ENCODE measurements around the gene CISH.

Gene CISH

GRCh38 chr3:50639055-50639494, 27.5 kb upstream of the CISH start:
- DNase-seq (ENCODE audit: low read depth), result peak; percentile 39

GRCh38 chr3:50637945-50638344, 26.4 kb upstream of the CISH start:
- no peak for DNase-seq (ENCODE audit: low read depth)

More at GRCh38 chr3:50639055-50639494, 27.5 kb upstream of the CISH start:
- H3K4me3 ChIP-seq (ENCODE audit: low read depth, low read length), result no peak overlapping the region

DNA sequence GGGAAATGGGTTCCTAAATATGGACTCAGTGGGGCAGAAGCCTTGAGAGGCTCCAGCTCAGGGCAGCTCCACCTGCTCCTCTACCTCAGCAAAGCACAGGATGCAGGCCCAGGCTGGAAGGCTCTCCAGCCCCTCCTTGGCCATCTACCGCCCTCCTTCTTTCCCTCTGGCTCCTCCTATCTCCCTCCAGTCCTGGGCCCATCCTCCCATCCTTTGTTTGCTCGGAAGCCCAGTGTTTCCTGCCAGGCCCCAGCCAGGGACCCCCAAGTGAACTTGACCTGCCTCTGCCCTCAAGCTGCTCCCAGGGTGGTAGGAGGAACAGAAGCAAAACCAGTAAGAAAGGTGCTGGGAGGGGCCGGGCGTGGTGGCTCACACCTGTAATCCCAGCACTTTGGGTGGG, 25.4 kb upstream of the CISH start:
- no peak for DNase-seq (ENCODE audit: low read depth)
- no peak overlapping the region for H3K4me3 ChIP-seq (ENCODE audit: low read depth, low read length)

More at GRCh38 chr3:50637945-50638344, 26.4 kb upstream of the CISH start:
- H3K4me3 ChIP-seq (ENCODE audit: low read depth, low read length), result no peak overlapping the region

GRCh38 chr3:50635066-50635465, 23.5 kb upstream of the CISH start:
- H3K4me3 ChIP-seq (ENCODE audit: low read depth, low read length), result no peak overlapping the region
- DNase-seq (ENCODE audit: low read depth), result no peak

GRCh38 chr3:50633230-50633790, 21.7 kb upstream of the CISH start:
- no peak for DNase-seq (ENCODE audit: low read depth)
- H3K4me3 ChIP-seq (ENCODE audit: low read depth, low read length), result no peak overlapping the region

DNA sequence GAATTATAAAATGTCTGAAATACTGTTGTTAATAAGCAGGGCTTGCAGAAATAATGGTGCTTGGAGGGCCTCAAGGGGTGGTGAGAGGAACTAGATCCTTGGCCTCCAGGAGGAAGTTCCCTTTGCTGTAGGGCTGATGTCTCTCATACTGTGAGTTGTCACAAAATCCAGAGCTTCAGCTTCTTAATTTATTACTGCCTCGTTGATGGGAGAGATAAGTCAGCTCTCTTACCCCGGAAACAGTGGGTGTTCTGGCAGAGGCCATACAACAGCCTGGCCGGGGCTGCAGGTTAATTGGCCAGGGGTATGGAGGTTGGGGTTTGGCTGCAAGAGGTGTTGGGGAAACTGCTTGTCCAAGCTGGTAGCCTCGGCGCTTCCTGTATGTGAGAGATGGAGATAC, 20.9 kb upstream of the CISH start:
- no peak for DNase-seq (ENCODE audit: low read depth)
- no peak overlapping the region for H3K4me3 ChIP-seq (ENCODE audit: low read depth, low read length)

GRCh38 chr3:50630877-50631276, 19.3 kb upstream of the CISH start:
- DNase-seq (ENCODE audit: low read depth), result no peak
- H3K4me3 ChIP-seq (ENCODE audit: low read depth, low read length), result no peak overlapping the region

DNA sequence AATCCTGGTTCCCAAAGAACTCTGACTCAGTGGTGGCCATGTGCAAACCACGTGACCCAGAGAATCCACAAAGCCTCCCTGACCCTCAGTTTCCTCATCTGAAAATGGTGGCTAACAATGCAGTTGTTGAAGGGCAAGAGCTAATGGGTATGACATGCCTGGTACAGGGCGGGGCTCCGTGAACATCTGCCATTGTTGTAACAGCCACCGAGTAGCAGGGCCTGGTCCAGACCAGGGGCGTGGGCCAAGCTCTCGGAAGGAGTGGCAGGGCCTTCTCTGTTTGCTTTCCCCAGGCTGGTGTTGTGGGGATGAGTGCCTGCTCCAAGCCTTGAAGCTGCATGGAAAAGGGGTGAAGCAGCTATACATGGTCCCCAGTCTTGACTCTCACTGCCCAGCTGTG, 18.8 kb upstream of the CISH start:
- H3K4me3 ChIP-seq (ENCODE audit: low read depth, low read length), result no peak overlapping the region
- no peak for DNase-seq (ENCODE audit: low read depth)

- H3K4me3 ChIP-seq (ENCODE audit: low read depth, low read length), result no peak overlapping the region
- DNase-seq (ENCODE audit: low read depth), result no peak
These were observed 17.0 kb upstream of the CISH start for GRCh38 chr3:50628601-50629000.

- H3K4me3 ChIP-seq (ENCODE audit: low read depth, low read length), result no peak overlapping the region
- peak; percentile 12 for DNase-seq (ENCODE audit: low read depth)
These were observed 16.0 kb upstream of the CISH start for GRCh38 chr3:50627407-50628051.

DNA sequence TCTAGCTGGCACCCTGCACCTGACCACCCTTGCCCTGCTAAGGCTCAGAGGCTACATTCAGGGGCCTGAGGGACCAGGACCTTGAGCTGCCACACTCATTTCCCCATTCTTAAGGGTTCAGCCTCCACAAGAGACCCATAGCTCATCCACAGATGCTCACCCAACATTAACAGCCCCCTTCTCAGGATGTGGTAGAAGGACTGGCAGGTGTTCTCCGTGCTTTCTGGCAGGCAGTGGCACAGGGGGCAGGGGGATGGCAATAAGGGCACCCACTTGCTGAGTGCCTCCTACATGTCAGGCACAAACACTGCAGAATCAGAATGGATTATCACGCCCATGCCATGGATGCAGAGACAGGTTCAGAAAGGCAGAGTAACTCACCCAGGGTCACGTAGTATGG, 14.8 kb upstream of the CISH start:
- no peak overlapping the region for H3K4me3 ChIP-seq (ENCODE audit: low read depth, low read length)
- DNase-seq (ENCODE audit: low read depth), result no peak

GRCh38 chr3:50625231-50626182, 13.9 kb upstream of the CISH start:
- H3K4me3 ChIP-seq (ENCODE audit: low read depth, low read length), result no peak overlapping the region
- DNase-seq (ENCODE audit: low read depth), result no peak

DNA sequence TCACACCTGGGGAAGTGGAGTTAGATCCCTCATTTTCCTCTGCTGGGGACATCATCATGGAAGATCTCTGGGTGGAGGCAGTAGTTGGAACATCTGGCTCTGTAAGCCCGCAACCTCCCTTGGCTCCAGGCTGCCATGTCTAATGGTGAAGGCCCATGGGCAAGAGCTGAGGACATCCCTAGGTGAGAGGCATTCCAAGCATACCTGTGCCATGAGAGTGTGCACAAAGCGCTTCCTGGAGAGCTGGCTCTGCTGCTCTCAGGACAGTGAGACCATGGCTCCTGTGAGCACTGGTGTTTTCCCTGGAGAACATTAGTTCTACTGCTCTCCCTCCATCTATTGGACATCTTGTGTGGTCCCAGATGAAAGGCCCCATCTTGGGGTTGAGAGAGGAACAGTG, 13.1 kb upstream of the CISH start:
- H3K4me3 ChIP-seq (ENCODE audit: low read depth, low read length), result no peak overlapping the region
- no peak for DNase-seq (ENCODE audit: low read depth)

GRCh38 chr3:50623840-50624474, 12.4 kb upstream of the CISH start:
- no peak for DNase-seq (ENCODE audit: low read depth)
- no peak overlapping the region for H3K4me3 ChIP-seq (ENCODE audit: low read depth, low read length)

- no peak overlapping the region for H3K4me3 ChIP-seq (ENCODE audit: low read depth, low read length)
- no peak for DNase-seq (ENCODE audit: low read depth)
These were observed 11.3 kb upstream of the CISH start for GRCh38 chr3:50622881-50623280.

GRCh38 chr3:50620820-50621219, 9.2 kb upstream of the CISH start:
- no peak for DNase-seq (ENCODE audit: low read depth)
- H3K4me3 ChIP-seq (ENCODE audit: low read depth, low read length), result no peak overlapping the region

DNA sequence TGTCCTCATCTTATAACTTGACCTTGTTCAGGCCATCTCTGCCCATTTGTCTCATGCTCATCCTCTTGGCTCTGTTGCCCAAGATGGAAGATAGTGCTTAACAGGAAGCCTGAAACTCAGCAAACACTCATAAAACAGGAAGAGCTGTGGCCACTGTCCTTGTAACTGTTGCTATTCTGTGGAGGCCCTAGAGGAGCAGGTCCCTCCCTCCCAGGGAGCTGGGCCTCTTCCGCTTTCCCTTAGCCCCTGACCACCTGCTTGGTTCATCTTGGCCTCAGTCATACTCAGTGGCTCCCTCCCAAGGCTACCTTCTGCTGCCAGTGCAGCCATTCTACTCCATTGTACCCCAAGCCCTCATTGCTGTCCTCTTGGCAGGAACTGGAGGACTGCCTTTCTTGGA, 8.8 kb upstream of the CISH start:
- DNase-seq (ENCODE audit: low read depth), result no peak

DNA sequence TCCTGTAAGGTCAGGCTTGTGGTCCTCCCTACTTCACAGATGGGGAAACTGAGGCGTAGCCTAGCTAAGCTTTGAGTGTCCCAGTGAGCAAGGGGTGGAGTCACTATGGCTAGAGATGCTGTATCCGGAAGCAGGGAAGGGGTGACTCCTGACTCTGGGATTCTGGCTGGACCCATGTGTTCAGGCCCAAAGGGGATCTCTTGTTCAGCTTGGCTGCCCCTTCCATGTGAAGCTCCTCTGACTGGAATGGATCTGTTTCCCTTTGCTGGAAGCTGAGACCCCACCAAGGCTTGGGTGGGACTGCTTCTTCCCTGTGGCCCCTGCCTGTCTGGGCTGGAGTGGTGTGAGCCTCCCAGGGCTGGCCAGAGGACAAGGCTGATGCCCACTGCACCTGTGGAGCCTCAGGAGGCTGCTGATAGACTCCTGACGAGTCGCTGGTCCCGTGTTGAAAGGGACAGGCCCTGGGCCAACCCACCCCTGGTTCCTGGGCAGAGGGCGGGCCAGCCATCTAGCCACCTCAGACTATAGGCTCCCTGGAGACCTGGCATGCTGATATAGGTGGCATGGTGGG, 6.4 kb upstream of the CISH start:
- no peak for DNase-seq (ENCODE audit: low read depth)
- peak overlapping the region; percentile 81 for H3K4me3 ChIP-seq (ENCODE audit: low read depth, low read length)

More for the DNA sequence above, 8.8 kb upstream of the CISH start:
- H3K4me3 ChIP-seq (ENCODE audit: low read depth, low read length), result no peak overlapping the region

DNA sequence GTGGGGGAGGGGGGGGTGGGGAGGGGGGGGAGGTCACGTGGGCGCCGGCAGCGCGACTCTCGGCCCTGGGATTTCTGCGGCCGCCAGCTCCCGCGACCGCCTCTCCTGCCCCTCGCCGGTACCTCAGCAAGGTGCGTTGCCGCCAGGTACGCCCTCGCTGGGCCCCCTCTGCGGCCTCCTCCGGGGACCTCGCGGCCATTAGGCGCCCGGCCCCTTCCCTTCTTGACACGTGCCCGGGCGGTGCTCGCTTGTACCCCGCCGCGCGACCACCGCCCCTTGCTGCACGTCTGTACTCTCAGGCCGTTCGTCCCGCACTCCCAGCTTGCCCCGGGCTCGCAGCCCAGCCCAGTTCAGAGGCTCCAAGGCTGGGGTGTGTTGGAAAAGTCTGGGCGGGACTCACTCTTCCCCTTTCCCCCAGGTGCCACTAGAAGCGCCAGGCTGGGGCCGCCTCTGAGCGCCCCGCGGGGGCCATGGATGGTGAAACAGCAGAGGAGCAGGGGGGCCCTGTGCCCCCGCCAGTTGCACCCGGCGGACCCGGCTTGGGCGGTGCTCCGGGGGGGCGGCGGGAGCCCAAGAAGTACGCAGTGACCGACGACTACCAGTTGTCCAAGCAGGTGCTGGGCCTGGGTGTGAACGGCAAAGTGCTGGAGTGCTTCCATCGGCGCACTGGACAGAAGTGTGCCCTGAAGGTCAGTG, 5.7 kb upstream of the CISH start, which contains the start of gene MAPKAPK3:
MAPKAPK3 (plus strand) TSS at position 56 of the 696 bp plus-strand sequence; CDS start at position 471, 415 bp downstream.
- H3K4me3 ChIP-seq (ENCODE audit: low read depth, low read length), result peak within 1 kb of the TSS; percentile 81
- DNase-seq (ENCODE audit: low read depth), result no peak
